Measurements from ENCODE around the gene ADAMTS20.

DNA sequence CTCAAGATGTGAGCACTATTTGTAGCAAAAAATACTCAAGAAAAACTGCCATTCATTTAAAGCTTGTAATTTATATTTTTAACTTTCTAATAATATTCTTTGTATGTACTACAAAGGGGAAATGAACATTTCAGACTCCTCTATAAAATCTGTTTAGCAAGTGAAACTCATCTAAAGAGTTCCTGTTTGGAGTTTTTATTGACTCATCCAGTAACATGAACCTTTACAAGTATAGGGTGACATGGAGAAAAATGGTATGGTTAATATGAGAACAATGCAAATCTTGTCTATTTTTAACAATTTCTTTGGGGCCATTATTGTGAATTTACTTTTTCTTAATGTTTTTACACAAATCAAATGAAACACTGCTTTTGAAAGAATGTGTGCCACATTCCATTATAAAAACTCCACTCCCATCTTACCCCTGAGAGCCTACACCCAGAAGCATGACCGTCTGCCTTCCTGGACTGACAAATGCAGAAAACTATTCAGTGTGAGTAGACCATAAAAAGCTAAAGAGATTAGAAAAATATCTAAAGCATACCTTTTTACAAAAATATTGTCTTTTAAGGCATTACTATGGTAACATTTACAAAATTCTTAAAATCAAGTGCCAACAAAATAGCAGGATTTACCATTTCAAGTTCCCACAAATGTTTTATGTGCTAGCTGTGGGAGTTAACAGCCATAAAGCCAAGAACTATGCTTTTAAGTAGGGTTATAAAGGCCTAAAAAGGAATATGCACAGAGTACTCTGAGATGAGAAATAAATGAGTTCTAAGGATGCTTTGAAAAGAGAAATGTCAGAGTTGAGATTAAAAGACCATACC, 144.0 kb downstream of the ADAMTS20 start:
- TF ChIP-seq, protein P1, sequence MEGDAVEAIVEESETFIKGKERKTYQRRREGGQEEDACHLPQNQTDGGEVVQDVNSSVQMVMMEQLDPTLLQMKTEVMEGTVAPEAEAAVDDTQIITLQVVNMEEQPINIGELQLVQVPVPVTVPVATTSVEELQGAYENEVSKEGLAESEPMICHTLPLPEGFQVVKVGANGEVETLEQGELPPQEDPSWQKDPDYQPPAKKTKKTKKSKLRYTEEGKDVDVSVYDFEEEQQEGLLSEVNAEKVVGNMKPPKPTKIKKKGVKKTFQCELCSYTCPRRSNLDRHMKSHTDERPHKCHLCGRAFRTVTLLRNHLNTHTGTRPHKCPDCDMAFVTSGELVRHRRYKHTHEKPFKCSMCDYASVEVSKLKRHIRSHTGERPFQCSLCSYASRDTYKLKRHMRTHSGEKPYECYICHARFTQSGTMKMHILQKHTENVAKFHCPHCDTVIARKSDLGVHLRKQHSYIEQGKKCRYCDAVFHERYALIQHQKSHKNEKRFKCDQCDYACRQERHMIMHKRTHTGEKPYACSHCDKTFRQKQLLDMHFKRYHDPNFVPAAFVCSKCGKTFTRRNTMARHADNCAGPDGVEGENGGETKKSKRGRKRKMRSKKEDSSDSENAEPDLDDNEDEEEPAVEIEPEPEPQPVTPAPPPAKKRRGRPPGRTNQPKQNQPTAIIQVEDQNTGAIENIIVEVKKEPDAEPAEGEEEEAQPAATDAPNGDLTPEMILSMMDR (IDR thresholded peaks at IDR 0.05) = no peak
- no peak for TF ChIP-seq POLR2A (IDR thresholded peaks at IDR 0.05)

Measured in esophagus squamous epithelium (tissue), 4 donors.